Lower lobe of right lung (tissue), 2 donors: ENCODE measurements around the gene BRPF1. TPM values are rescaled to one million over a fixed set of nuclear protein-coding genes. Genes with fewer than 3 reads are reported as not detected.

Experiments used
- ATAC-seq, 2 donors: fragments of 200-7000 bp; cut with Tn5 transposase; one replicate each; pipeline ENCODE4 v1.9.1; 2020 to 2022; ENCODE audit warnings: mild to moderate bottlenecking in 2 of 2, moderate library complexity in 2 of 2
- DNase-seq: peaks from one replicate; pipeline ENCODE4 v3.0.0-alpha.2; 2020
- H3K27ac ChIP-seq: fragments of 200-600 bp; one replicate; pipeline ENCODE4 v1.8.0; 2022
- H3K27me3 ChIP-seq: fragments of 200-600 bp; one replicate; pipeline ENCODE4 v1.8.0; 2022; ENCODE audit warnings: low read depth
- H3K36me3 ChIP-seq: fragments of 200-600 bp; one replicate; pipeline ENCODE4 v1.8.0; 2022; ENCODE audit warnings: mild to moderate bottlenecking
- H3K4me1 ChIP-seq: fragments of 200-600 bp; one replicate; pipeline ENCODE4 v1.8.0; 2022
- H3K4me3 ChIP-seq: fragments of 200-600 bp; one replicate; pipeline ENCODE4 v1.8.0; 2022; ENCODE audit warnings: mild to moderate bottlenecking
- H3K9me3 ChIP-seq: fragments of 200-600 bp; one replicate; pipeline ENCODE4 v1.8.0; 2022
- CTCF ChIP-seq: fragments of 200-600 bp; IDR thresholded peaks from one replicate; pipeline ENCODE4 v1.8.0; 2022; ENCODE audit warnings: antibody characterized with exemption, mild to moderate bottlenecking
- intact Hi-C: fragments of 100-400 bp; cut with DNase I; formaldehyde crosslinking; loops from one replicate; pipeline ENCODE4 v1.11.0; 2022
- total RNA-seq: library from RNA; stranded (reverse); fragmentation: NEBNext Ultra II Directional; extraction: Animal tissue kit (Norgen Biotek cat#: 25700); gene quantifications from one replicate; pipeline ENCODE4 v1.2.1, GENCODE V29; 2021
- donor health status: DM: no; HTN: yes; CAD: no; lungs with severe emphysema.

BRPF1 gene
- total RNA-seq, 1 donor from 2014 or later = 22.3 TPM

- H3K36me3 ChIP-seq = peaks cover 42% of the 10 kb centered on the region
- H3K9me3 ChIP-seq = no peaks in the 10 kb centered on the region
- peaks cover 12% of the 10 kb centered on the region for H3K4me1 ChIP-seq
- peaks cover 14% of the 10 kb centered on the region for H3K27me3 ChIP-seq
- H3K4me3 ChIP-seq = peak within 1 kb of the TSS; percentile 46
- ATAC-seq = peak; percentile 25 to 31
- DNase-seq = no peak
- no peak within 1 kb of the TSS for H3K27ac ChIP-seq
- intact Hi-C loops = no loop called here
- no peak for TF ChIP-seq CTCF
These were observed 27.7 kb upstream of the BRPF1 start, which contains the start of gene CPNE9 for GRCh38 chr3:9703736-9704346. TSS of gene CPNE9 (plus strand) at chr3:9703833. CDS start at chr3:9703997, 164 bp downstream.

- H3K27me3 ChIP-seq = peaks cover 14% of the 10 kb centered on the region
- peaks cover 12% of the 10 kb centered on the region for H3K4me1 ChIP-seq
- intact Hi-C loops = no loop called here
- ATAC-seq (peak; percentile 68 to 79), DNase-seq (peak; percentile 52)
- no peak overlapping the region for H3K27ac ChIP-seq
- H3K9me3 ChIP-seq = no peaks in the 10 kb centered on the region
- H3K4me3 ChIP-seq = peak overlapping the region; percentile 46
- no peak for TF ChIP-seq CTCF
- H3K36me3 ChIP-seq = peaks cover 35% of the 10 kb centered on the region
These were observed 26.9 kb upstream of the BRPF1 start for GRCh38 chr3:9704347-9705322.

- no peak for ATAC-seq
- no peaks in the 10 kb centered on the region for H3K36me3 ChIP-seq
- intact Hi-C loops = no loop called here
- no peak overlapping the region for H3K27ac ChIP-seq
- no peak overlapping the region for H3K4me3 ChIP-seq
- no peak for DNase-seq
- no peaks in the 10 kb centered on the region for H3K9me3 ChIP-seq
- H3K27me3 ChIP-seq = no peaks in the 10 kb centered on the region
- no peaks in the 10 kb centered on the region for H3K4me1 ChIP-seq
- TF ChIP-seq CTCF = no peak
These were observed 21.3 kb upstream of the BRPF1 start for GRCh38 chr3:9710174-9710739.

- no peak overlapping the region for H3K4me3 ChIP-seq
- H3K36me3 ChIP-seq = no peaks in the 10 kb centered on the region
- no peaks in the 10 kb centered on the region for H3K27me3 ChIP-seq
- TF ChIP-seq CTCF = no peak
- H3K9me3 ChIP-seq = no peaks in the 10 kb centered on the region
- intact Hi-C loops = no loop called here
- no peak for ATAC-seq
- no peak for DNase-seq
- H3K4me1 ChIP-seq = peaks cover 5% of the 10 kb centered on the region
- H3K27ac ChIP-seq = no peak overlapping the region
These were observed 19.1 kb upstream of the BRPF1 start for GRCh38 chr3:9712415-9712814.

- no peak for DNase-seq
- Histone ChIP-seq H3K27ac (no peak overlapping the region), H3K9me3 (no peaks in the 10 kb centered on the region), H3K36me3 (no peaks in the 10 kb centered on the region), H3K27me3 (no peaks in the 10 kb centered on the region), H3K4me1 (peaks cover 5% of the 10 kb centered on the region), H3K4me3 (no peak overlapping the region)
- no peak for ATAC-seq
- no peak for TF ChIP-seq CTCF
- intact Hi-C loops = no loop called here
These were observed 18.4 kb upstream of the BRPF1 start for GRCh38 chr3:9713142-9713541.
